Immature natural killer cell (primary cell): ENCODE data around the gene ISG20L2. TPM values are rescaled to one million over a fixed set of nuclear protein-coding genes. Genes with fewer than 3 reads are reported as not detected.

Source experiments
- DNase-seq, 3 donors: peaks; one replicate each; pipeline ENCODE4 v3.0.0; 2022; ENCODE audit warnings: mixed read lengths in 1 of 3
- H3K27ac Mint-ChIP-seq, 6 donors: one replicate each; pipeline ENCODE4 v1.8.0; 2020; ENCODE audit warnings: mixed read lengths in 6 of 6, mild to moderate bottlenecking in 5 of 6, inconsistent platforms in 4 of 6, moderate library complexity in 3 of 6
- H3K27me3 Mint-ChIP-seq, 3 donors: one replicate each; pipeline ENCODE4 v1.8.0; 2020 to 2021; ENCODE audit warnings: low read depth in 3 of 3, mild to moderate bottlenecking in 3 of 3, mixed read lengths in 3 of 3, moderate library complexity in 3 of 3, inconsistent platforms in 1 of 3
- H3K36me3 Mint-ChIP-seq, 3 donors: one replicate each; pipeline ENCODE4 v1.8.0; 2020; ENCODE audit warnings: mixed read lengths in 3 of 3, inconsistent platforms in 2 of 3, mild to moderate bottlenecking in 2 of 3
- H3K4me1 Mint-ChIP-seq, 2 donors: one replicate each; pipeline ENCODE4 v1.8.0; 2020; ENCODE audit warnings: inconsistent platforms in 2 of 2, mild to moderate bottlenecking in 2 of 2, mixed read lengths in 2 of 2, moderate library complexity in 1 of 2
- H3K4me3 Mint-ChIP-seq, 5 donors: one replicate each; pipeline ENCODE4 v1.8.0; 2020; ENCODE audit warnings: mild to moderate bottlenecking in 5 of 5, mixed read lengths in 5 of 5, inconsistent platforms in 3 of 5, moderate library complexity in 3 of 5
- H3K9me3 Mint-ChIP-seq, 6 donors: one replicate each; pipeline ENCODE4 v1.8.0; 2020; ENCODE audit warnings: mild to moderate bottlenecking in 6 of 6, mixed read lengths in 6 of 6, inconsistent platforms in 4 of 6, moderate library complexity in 3 of 6
- polyA plus RNA-seq, 3 donors: library from polyadenylated mRNA; unstranded; fragments of 300-500 nt; fragmentation: Illumina TruSeq; gene quantifications; one replicate each; pipeline ENCODE4 v1.2.3, GENCODE V29; 2021

The ISG20L2 gene
- polyA plus RNA-seq, 3 donors from 2014 or later = 9.3 to 34.1 (median 15.8) TPM

DNA sequence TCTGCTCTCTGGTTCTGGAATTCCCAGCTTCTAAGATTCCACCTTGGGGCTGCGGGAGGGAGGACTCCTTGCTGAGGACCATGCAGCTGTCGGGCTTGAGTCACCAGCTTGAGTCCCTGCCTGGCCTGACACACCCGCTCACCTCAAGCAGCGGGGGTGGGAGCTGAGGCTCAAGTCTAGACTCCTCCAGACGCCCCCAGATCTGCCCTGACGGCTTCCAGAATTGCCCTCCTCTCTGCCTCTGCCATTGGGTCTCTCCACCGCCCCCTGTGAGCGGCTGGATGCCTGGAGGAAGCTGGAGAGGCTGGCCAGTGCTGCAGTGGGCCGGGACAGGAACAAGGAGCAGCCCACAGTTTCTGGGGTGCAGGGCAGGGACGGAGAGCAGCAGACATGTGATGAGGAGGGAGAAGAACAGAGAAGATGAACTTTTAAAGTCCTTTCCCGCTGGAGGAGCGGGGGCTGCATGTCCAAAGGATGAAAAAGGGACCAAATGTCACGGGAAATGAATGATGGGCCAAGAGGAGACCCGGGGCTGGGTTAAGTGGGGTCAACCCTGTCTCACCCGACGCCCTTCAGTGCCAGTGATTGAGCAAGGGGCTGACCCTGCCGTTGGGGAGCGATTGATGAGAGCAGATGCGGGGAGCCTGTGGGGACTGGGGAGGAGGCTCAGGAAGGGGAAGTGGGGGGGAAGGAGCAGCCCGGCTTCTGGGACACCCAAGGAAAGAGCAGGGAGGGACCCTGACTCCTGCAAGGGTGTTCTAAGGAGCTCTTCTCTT, 36.7 kb downstream of the ISG20L2 start:
- no peak overlapping the region for H3K4me3 Mint-ChIP-seq
- H3K9me3 Mint-ChIP-seq = no peaks in the 10 kb centered on the region
- peaks cover 0 to 3% of the 10 kb centered on the region in 2 donors for H3K4me1 Mint-ChIP-seq
- H3K27ac Mint-ChIP-seq = no peak overlapping the region
- peaks cover 0 to 3% (median 3%) of the 10 kb centered on the region in 3 donors for H3K36me3 Mint-ChIP-seq
- peaks cover 16 to 24% (median 22%) of the 10 kb centered on the region in 3 donors for H3K27me3 Mint-ChIP-seq
- no peak for DNase-seq

- Mint-ChIP-seq H3K9me3 (no peaks in the 10 kb centered on the region), H3K36me3 (no peaks in the 10 kb centered on the region)
Observed at GRCh38 chr1:156691191-156691590, 37.4 kb downstream of the ISG20L2 start.

DNA sequence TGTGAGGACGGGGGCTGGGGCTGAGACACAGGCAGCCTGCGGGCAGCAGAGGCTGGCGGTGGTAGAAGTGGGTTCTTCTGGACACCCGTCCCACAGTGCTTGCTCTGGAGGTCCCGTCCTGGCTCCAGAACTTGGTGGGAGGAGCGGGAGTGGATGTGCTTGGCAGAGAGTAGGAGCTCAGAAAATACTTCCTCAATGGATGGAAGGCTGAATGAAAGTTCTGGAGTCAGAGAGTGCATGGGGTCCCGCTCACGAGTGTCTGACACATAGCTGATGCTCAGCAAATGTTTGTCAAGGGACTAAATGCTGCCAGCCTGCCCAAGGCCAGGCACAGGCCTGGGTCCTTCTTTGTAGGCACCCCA, 37.9 kb downstream of the ISG20L2 start:
- DNase-seq = no peak
- H3K27ac Mint-ChIP-seq = no peak overlapping the region
- no peak overlapping the region for H3K4me3 Mint-ChIP-seq
- H3K27me3 Mint-ChIP-seq = peaks cover 16 to 23% (median 17%) of the 10 kb centered on the region in 3 donors
- peaks cover 0 to 3% of the 10 kb centered on the region in 2 donors for H3K4me1 Mint-ChIP-seq
- H3K36me3 Mint-ChIP-seq = no peaks in the 10 kb centered on the region
- H3K9me3 Mint-ChIP-seq = no peaks in the 10 kb centered on the region

More at GRCh38 chr1:156691191-156691590, 37.4 kb downstream of the ISG20L2 start:
- no peak for DNase-seq
- no peak overlapping the region for H3K27ac Mint-ChIP-seq
- no peak overlapping the region for H3K4me3 Mint-ChIP-seq
- peaks cover 0 to 3% of the 10 kb centered on the region in 2 donors for H3K4me1 Mint-ChIP-seq
- peaks cover 16 to 21% (median 17%) of the 10 kb centered on the region in 3 donors for H3K27me3 Mint-ChIP-seq

DNA sequence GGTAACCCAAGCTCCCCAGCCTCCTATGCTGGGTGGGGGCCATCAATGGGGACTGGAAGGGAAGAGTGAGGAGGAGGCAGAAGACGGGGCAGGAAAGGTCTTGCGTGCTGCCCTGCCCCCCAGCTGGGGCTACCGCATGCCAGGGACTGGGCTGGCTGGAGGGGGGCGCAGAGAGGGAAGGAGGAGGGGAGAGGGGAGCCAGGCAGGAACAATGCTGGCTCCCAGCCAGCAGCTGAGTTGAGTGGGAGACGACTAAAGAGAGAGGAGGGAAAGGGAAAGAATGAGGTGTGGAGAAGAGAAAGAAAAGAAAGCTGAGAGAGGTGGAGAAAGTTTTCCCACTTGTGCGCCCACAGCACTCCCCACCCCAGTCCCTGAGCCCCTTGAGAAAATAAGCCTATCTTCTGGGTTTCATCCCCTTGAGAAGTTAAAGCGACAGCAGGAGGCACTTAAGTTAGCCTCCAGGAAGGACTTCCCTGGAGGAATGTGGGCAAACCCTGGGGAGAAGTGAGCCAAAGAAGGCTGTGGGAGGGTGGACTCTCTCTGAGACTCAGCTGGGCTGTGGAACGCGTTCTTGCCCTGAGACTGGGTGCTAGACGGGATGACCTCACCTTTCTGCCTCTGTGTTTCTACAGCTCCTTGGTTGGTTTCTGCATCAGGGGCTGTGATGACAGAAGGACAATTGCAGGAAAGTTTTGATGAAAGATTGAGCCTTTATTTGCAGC, 38.5 kb downstream of the ISG20L2 start:
- H3K4me3 Mint-ChIP-seq = no peak overlapping the region
- H3K9me3 Mint-ChIP-seq = no peaks in the 10 kb centered on the region
- no peaks in the 10 kb centered on the region for H3K36me3 Mint-ChIP-seq
- H3K27me3 Mint-ChIP-seq = peaks cover 17 to 26% (median 19%) of the 10 kb centered on the region in 3 donors
- DNase-seq = no peak
- H3K4me1 Mint-ChIP-seq = peaks cover 0 to 3% of the 10 kb centered on the region in 2 donors
- no peak overlapping the region for H3K27ac Mint-ChIP-seq

DNA sequence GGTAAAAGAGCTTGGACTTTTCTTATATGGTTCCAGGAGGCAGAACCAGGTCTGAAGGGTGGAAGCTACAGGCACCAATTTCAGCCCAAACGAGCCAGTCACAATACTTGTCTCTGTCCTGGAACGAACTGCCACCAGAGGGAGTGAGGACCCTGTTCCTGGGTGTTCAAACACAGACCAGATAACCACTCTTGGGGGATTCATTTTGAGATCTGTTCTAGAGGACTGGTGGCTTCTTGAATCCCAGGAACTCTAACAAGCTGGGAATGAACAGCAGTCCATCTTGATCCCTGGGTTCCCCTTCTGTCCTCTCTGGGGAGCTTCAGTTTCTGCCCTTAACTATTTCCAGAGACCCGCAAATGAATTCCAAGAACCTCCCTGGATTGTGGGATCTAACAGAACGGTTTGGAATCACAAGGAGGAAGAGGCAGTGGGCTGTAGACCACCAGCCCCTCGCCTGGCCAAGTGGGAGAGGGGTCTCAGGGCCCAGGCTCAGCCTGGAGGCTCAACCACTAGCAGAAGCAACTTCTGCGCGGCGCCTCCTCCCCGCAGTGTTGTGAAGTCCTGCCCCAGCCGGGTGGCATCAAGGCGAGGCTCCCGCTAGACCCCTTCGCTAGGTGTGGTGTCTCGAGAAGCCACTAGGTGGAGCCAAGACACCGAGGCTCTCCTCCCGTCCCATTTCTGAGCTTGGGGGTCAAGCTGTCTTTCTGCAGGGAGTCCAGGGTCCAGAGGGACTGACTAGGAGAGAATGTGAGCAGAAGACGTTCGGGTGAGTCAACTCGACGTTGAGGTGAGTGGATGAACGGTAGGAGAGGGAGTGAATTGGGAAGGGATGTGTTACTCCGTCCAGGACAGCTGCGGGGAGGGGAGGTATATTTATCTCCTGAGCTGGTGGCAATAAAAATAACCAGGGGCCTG, 39.3 kb downstream of the ISG20L2 start:
- Mint-ChIP-seq H3K4me1 (peaks cover 0 to 3% of the 10 kb centered on the region in 2 donors), H3K36me3 (no peaks in the 10 kb centered on the region), H3K9me3 (no peaks in the 10 kb centered on the region), H3K27ac (peak overlapping the region in 1 of 6 donors; percentile 74), H3K4me3 (peak overlapping the region in 2 of 5 donors; percentile 33 to 45), H3K27me3 (peaks cover 19 to 31% (median 21%) of the 10 kb centered on the region in 3 donors)
- DNase-seq = peak; percentile 61 to 71 (median 66)

DNA sequence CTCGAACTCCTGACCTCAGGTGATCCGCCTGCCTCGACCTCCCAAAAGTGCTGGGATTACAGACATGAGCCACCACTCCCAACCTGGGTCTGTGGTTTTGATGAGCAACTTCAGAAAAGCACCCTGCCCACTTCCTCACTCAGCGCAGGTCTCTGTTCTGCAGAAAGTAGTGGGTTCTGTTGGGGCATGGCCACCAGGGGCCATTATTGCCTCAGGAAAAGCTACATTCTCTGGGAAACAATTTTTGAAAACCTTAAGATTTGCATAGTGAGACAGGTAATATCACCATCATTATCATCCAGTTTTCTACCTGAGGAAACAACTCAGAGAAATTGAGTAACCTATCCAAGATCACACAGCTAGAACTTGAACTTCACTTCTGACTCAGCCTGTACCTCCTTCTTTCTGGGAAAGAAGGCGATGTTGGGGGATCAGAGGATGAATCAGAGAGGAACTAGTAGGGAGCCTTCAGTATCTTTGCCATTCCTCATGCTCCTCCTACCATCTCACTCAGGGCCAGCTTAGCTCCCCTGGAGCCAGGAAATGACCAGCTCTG, 44.3 kb downstream of the ISG20L2 start:
- H3K4me1 Mint-ChIP-seq = no peaks in the 10 kb centered on the region

GRCh38 chr1:156682166-156682890, 46.2 kb downstream of the ISG20L2 start:
- Mint-ChIP-seq H3K36me3 (no peaks in the 10 kb centered on the region), H3K4me3 (no peak overlapping the region), H3K27me3 (peaks cover 14 to 32% (median 15%) of the 10 kb centered on the region in 3 donors)

More for the DNA sequence above, 44.3 kb downstream of the ISG20L2 start:
- peaks cover 7 to 18% (median 11%) of the 10 kb centered on the region in 3 donors for H3K27me3 Mint-ChIP-seq
- H3K9me3 Mint-ChIP-seq = no peaks in the 10 kb centered on the region
- H3K4me3 Mint-ChIP-seq = no peak overlapping the region
- DNase-seq = no peak
- no peak overlapping the region for H3K27ac Mint-ChIP-seq
- H3K36me3 Mint-ChIP-seq = no peaks in the 10 kb centered on the region

GRCh38 chr1:156681196-156681960, 47.2 kb downstream of the ISG20L2 start:
- H3K27ac Mint-ChIP-seq = no peak overlapping the region
- no peaks in the 10 kb centered on the region for H3K36me3 Mint-ChIP-seq
- H3K27me3 Mint-ChIP-seq = peaks cover 14 to 32% (median 15%) of the 10 kb centered on the region in 3 donors
- peaks cover 5 to 8% of the 10 kb centered on the region in 2 donors for H3K4me1 Mint-ChIP-seq
- no peak overlapping the region for H3K4me3 Mint-ChIP-seq
- H3K9me3 Mint-ChIP-seq = peaks cover 0 to 2% (median 0%) of the 10 kb centered on the region in 6 donors
- DNase-seq = no peak

More at GRCh38 chr1:156682166-156682890, 46.2 kb downstream of the ISG20L2 start:
- DNase-seq = no peak
- Mint-ChIP-seq H3K9me3 (peaks cover 0 to 2% (median 0%) of the 10 kb centered on the region in 6 donors), H3K27ac (no peak overlapping the region), H3K4me1 (peaks cover 5 to 8% of the 10 kb centered on the region in 2 donors)

DNA sequence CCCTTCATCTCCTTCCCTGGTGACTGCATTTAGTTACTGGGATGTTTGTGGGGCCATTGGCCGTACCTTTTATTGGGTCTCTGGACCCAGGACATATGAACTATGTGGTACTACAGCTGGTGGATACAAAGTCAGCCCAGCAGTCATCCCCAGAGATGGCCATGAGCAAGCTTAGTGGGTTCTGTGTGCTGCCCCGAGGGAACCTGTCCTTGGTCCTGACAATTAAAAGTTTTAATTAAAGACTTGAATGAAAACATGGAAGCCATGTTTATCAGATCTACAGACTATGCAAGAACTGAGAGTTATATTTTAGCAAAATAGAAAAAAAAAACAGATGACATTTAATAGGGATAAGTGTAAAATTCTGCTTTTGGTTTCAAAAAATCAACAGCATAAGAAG, 48.5 kb downstream of the ISG20L2 start:
- peaks cover 0 to 2% (median 0%) of the 10 kb centered on the region in 6 donors for H3K9me3 Mint-ChIP-seq
- no peak overlapping the region for H3K27ac Mint-ChIP-seq
- no peaks in the 10 kb centered on the region for H3K36me3 Mint-ChIP-seq
- H3K4me1 Mint-ChIP-seq = peaks cover 5 to 8% of the 10 kb centered on the region in 2 donors
- no peak for DNase-seq
- H3K27me3 Mint-ChIP-seq = peaks cover 18 to 28% (median 18%) of the 10 kb centered on the region in 3 donors
- no peak overlapping the region for H3K4me3 Mint-ChIP-seq

DNA sequence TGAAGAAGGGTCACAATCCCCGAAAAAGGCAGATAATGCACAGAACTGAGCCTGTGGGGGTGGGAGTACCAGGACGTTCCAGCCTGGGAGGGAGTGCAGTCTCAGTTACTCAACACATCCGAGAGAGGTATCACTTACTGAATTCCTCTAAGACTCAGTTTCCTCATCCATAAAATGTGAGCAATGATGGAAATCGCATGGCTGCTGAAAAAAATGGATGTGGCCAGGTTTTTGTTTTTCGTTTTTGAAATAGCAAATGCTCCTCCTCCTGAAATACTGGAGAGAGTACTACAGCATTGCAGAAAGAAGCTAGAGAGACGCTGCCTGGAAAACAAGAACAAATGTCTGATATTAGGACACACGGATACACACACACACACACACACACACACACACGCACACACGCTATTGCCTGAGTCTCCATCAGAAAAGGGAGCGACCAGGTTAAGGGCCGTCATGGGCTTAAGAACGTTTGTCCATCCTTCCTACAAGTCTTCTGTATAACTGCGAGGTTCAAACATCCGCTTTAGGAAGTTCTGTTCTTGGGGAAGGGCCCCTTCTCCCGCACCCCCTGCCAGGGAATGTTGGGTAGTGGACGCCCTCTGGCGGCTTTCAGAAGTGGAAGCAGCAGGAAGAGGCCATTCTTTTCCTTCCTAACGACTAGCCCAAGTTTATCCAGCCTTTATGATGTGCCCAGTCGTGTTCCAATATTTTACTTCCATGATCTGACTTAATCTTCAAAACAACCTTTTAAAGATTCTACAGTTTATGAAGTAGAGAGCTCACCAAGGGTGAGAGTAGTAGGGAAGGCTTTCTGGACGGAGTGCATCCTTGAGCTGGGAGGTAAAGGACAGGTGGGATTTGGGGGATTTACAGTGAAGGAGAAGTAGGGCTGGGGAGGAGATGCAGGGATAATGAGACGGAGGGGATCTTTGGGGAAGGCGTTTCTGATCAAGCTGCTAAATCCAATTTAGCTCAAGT, 50.7 kb downstream of the ISG20L2 start:
- no peak overlapping the region for H3K27ac Mint-ChIP-seq
- no peaks in the 10 kb centered on the region for H3K36me3 Mint-ChIP-seq
- peak in 2 of 3 donors; percentile 33 to 35 for DNase-seq
- H3K4me1 Mint-ChIP-seq = peaks cover 5 to 8% of the 10 kb centered on the region in 2 donors
- H3K27me3 Mint-ChIP-seq = peaks cover 15 to 23% (median 20%) of the 10 kb centered on the region in 3 donors
- no peak overlapping the region for H3K4me3 Mint-ChIP-seq
- peaks cover 0 to 2% (median 0%) of the 10 kb centered on the region in 6 donors for H3K9me3 Mint-ChIP-seq
